Panc1 (cell line): ENCODE data around the gene IFNA17.

Experiments
- CTCF ChIP-seq: fragments of 450-650 bp; IDR thresholded peaks from 2 replicates; pipeline ENCODE4 v1.5.1; 2017; ENCODE audit warnings: mild to moderate bottlenecking
- REST ChIP-seq, 2 experiments: IDR thresholded peaks; 2 replicates each; pipeline ENCODE4 v1.6.1; 2011 to 2012; ENCODE audit warnings: low read depth in 2 of 2, control low read depth in 1 of 2, low read length in 1 of 2, mild to moderate bottlenecking in 1 of 2, moderate library complexity in 1 of 2; ENCODE audit not compliant: insufficient read depth in 1 of 2
- TCF7L2 ChIP-seq: IDR thresholded peaks from 2 replicates; pipeline ENCODE4 v1.6.1; 2011; ENCODE audit warnings: mild to moderate bottlenecking, low read depth, low read length, inconsistent platforms

- TF ChIP-seq CTCF: no peak
- no peak for TF ChIP-seq REST (IDR thresholded peaks at IDR 0.05; ENCODE audit: insufficient read depth in 1 of 2, low read depth in 2 of 2, low read length in 1 of 2)
- no peak for TF ChIP-seq TCF7L2
Observed at GRCh38 chr9:21266733-21267484, 38.9 kb upstream of the IFNA17 start.
